Smooth muscle cell (in vitro differentiated cells): ENCODE data around the gene TBXAS1. TPM values are rescaled to one million over a fixed set of nuclear protein-coding genes. Genes with fewer than 3 reads are reported as not detected.

Experiments
- DNase-seq: peaks from one replicate; lab custom pipeline; 2025; ENCODE audit not compliant: unreplicated experiment; lab: John Stamatoyannopoulos, UW
- H2AFZ ChIP-seq: fragments of 200-600 bp; sonication (generic); 2 replicates; pipeline ENCODE4 v1.6.0; 2016; ENCODE audit warnings: antibody characterized with exemption, low read depth, mild to moderate bottlenecking
- H3F3A ChIP-seq: fragments of 200-600 bp; sonication (generic); 2 replicates; pipeline ENCODE4 v1.6.0; 2017; ENCODE audit warnings: antibody characterized with exemption, low read depth
- H3K27ac ChIP-seq: fragments of 200-600 bp; sonication (generic); 2 replicates; pipeline ENCODE4 v1.5.1; 2016; ENCODE audit warnings: low read depth, mild to moderate bottlenecking
- H3K27me3 ChIP-seq: fragments of 200-600 bp; sonication (generic); 2 replicates; pipeline ENCODE4 v1.6.1; 2016; ENCODE audit warnings: low read depth, mild to moderate bottlenecking
- H3K36me3 ChIP-seq: fragments of 200-600 bp; sonication (generic); 2 replicates; pipeline ENCODE4 v1.5.1; 2016; ENCODE audit warnings: low read depth
- H3K4me1 ChIP-seq: fragments of 200-600 bp; sonication (generic); 2 replicates; pipeline ENCODE4 v1.5.1; 2016; ENCODE audit warnings: low read depth
- H3K4me2 ChIP-seq: fragments of 200-600 bp; sonication (generic); 2 replicates; pipeline ENCODE4 v1.6.0; 2016; ENCODE audit warnings: mild to moderate bottlenecking
- H3K4me3 ChIP-seq: fragments of 200-600 bp; sonication (generic); 2 replicates; pipeline ENCODE4 v1.5.1; 2016; ENCODE audit warnings: mild to moderate bottlenecking
- H3K79me2 ChIP-seq: fragments of 200-600 bp; sonication (generic); 2 replicates; pipeline ENCODE4 v1.6.0; 2016; ENCODE audit warnings: low read depth, mild to moderate bottlenecking
- H3K9ac ChIP-seq: fragments of 200-600 bp; sonication (generic); 2 replicates; pipeline ENCODE4 v1.6.0; 2016; ENCODE audit warnings: low read depth
- H3K9me3 ChIP-seq: fragments of 200-600 bp; sonication (generic); replicated peaks from 2 replicates; pipeline ENCODE4 v1.5.1; 2016; ENCODE audit warnings: low read depth
- H4K20me1 ChIP-seq: fragments of 200-600 bp; sonication (generic); 2 replicates; pipeline ENCODE4 v1.6.0; 2016; ENCODE audit warnings: low read depth
- WGBS: methylation state at CpG from one replicate; pipeline ENCODE4 v1.1.7; 2016; ENCODE audit warnings: low lambda C conversion rate; 5-methylcytosine and 5-hydroxymethylcytosine counted together
- polyA plus RNA-seq: library from polyadenylated mRNA; unstranded; fragments of >200 nt; fragmentation: Nextera tagmentation; extraction: Ambion mirVana; gene quantifications from 2 replicates; pipeline ENCODE4 v1.2.1, GENCODE V29; 2016
- total RNA-seq: library from RNA; depleted of rRNA; stranded (reverse); fragments of >200 nt; gene quantifications from 2 replicates; pipeline ENCODE4 v1.2.3, GENCODE V29; 2014
- TF ChIP-seq, protein P1 (sequence below): fragments of 200-600 bp; sonication (generic); IDR thresholded peaks from 2 replicates; pipeline ENCODE4 v1.5.1; 2017; ENCODE audit warnings: borderline replicate concordance, mild to moderate bottlenecking, antibody characterized with exemption; ENCODE audit not compliant: insufficient read depth, poor library complexity, severe bottlenecking

TBXAS1 gene
- total and polyA plus RNA-seq, 2 experiments from 2014 or later = 0.51 TPM; not detected in 1

DNA sequence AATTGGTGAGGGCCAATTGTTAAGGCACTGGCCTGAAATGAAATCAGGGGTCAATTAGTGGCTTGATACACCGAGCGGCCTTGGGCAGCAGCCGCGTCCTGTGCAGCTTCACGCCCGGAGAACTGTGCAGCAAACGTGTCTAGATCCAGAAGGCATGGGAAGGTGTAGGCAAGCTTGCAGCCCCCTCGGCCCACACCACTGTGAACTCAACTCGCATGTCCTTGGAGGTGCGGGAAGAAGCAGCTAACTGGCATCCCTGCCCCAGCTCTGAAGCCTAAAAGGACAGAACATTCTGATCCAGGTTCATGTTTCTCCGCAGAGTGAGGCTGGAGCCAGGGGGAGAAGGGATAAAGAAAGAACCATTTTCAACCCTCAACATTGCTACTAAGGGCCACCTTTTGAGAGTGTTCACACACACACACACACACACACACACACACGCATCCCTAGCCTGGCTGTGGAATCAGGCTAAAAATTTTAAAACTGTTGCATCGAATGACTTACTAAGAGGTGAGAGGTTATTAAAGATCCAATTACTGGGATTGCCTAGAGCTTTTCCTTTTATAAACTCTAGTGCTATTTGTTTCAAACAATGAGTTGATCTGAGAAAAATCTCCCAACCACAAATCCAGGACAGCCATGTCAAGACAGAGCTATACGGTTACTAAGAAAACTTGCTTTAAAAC lies 129.7 kb downstream of the TBXAS1 start:
- Histone ChIP-seq H3K9ac (no peak overlapping the region), H3K27ac (no peak overlapping the region), H3K27me3 (no peaks in the 10 kb centered on the region), H3K4me2 (no peak overlapping the region), H3K4me1 (no peaks in the 10 kb centered on the region), H3F3A (no peaks in the 10 kb centered on the region), H3K36me3 (no peaks in the 10 kb centered on the region), H3K4me3 (no peak overlapping the region), H3K79me2 (no peaks in the 10 kb centered on the region), H3K9me3 (no peaks in the 10 kb centered on the region), H2AFZ (no peak overlapping the region), H4K20me1 (no peaks in the 10 kb centered on the region)
- TF ChIP-seq, protein P1, sequence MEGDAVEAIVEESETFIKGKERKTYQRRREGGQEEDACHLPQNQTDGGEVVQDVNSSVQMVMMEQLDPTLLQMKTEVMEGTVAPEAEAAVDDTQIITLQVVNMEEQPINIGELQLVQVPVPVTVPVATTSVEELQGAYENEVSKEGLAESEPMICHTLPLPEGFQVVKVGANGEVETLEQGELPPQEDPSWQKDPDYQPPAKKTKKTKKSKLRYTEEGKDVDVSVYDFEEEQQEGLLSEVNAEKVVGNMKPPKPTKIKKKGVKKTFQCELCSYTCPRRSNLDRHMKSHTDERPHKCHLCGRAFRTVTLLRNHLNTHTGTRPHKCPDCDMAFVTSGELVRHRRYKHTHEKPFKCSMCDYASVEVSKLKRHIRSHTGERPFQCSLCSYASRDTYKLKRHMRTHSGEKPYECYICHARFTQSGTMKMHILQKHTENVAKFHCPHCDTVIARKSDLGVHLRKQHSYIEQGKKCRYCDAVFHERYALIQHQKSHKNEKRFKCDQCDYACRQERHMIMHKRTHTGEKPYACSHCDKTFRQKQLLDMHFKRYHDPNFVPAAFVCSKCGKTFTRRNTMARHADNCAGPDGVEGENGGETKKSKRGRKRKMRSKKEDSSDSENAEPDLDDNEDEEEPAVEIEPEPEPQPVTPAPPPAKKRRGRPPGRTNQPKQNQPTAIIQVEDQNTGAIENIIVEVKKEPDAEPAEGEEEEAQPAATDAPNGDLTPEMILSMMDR = no peak
- WGBS = 91% methylated on average over 14 of the region's 14 CpGs
- no peak for DNase-seq

DNA sequence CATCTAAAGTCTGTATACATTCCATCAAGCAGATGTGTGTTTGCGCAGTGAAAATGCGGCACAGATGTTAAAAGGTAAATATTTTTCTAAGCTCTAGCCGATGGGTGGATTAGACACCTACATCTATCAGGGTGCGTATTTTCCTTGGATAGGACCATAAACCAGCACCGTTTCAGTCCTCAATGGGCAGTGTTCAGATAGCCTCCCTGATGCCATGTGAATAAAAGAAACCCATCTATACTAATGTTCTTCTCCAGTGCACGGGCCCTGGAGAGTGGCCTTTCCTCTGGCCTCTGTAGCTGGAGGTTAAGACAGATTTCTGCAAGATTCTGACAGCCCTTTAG lies 130.2 kb downstream of the TBXAS1 start:
- Histone ChIP-seq H4K20me1 (no peaks in the 10 kb centered on the region), H3F3A (no peaks in the 10 kb centered on the region), H3K4me2 (no peak overlapping the region), H3K36me3 (no peaks in the 10 kb centered on the region), H3K9ac (no peak overlapping the region), H3K9me3 (no peaks in the 10 kb centered on the region), H3K27ac (no peak overlapping the region), H3K27me3 (no peaks in the 10 kb centered on the region), H2AFZ (no peak overlapping the region), H3K4me1 (no peaks in the 10 kb centered on the region), H3K4me3 (no peak overlapping the region), H3K79me2 (no peaks in the 10 kb centered on the region)
- 66% methylated on average over 6 of the region's 6 CpGs for WGBS
- DNase-seq = no peak
- TF ChIP-seq, protein P1 = no peak

DNA sequence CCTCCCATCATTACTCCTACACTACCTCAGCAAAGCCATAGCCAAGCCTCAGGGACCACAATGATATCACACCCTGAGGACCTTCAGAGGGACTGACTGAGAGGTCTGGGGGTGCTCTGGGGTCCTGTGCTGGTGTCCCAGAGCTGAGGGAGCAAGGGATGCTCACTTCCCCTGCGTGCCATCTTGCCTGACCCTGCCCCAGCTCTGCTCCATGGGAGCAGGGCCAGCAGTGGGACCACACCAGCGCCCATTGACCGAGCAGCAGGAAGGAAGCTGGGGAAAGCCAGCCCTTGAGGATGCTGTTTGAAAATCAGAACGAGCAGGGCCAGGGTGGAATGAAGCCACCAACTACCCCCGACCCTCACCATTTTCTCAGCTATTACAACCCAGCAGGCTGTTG lies 130.7 kb downstream of the TBXAS1 start:
- Histone ChIP-seq H4K20me1 (no peaks in the 10 kb centered on the region), H3K4me2 (no peak overlapping the region), H2AFZ (no peak overlapping the region), H3K4me3 (no peak overlapping the region), H3K36me3 (no peaks in the 10 kb centered on the region), H3K27ac (no peak overlapping the region), H3K79me2 (no peaks in the 10 kb centered on the region), H3F3A (no peaks in the 10 kb centered on the region), H3K9ac (no peak overlapping the region), H3K4me1 (no peaks in the 10 kb centered on the region), H3K9me3 (no peaks in the 10 kb centered on the region), H3K27me3 (no peaks in the 10 kb centered on the region)
- WGBS = 90% methylated on average over 5 of the region's 5 CpGs
- DNase-seq = no peak
- TF ChIP-seq, protein P1 = no peak

DNA sequence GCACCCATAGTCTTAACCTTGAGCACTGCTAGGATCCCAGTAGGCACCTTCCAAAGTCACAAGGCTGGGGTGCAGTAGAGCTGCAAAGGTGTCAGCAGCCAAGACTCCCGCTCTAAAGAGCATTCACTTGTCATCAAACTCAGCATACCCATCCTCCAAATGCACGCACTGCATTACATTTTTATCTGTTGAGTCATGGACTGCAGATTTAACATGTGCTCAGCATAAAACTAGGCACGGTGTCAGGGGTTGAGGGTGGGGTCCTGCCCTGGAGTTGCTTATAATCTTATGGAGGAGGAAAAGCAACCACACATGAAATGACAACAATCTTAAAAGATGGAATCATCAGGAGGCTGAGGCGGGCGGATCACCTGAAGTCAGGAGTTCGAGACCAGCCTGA lies 131.1 kb downstream of the TBXAS1 start:
- DNase-seq = no peak
- Histone ChIP-seq H3K27me3 (no peaks in the 10 kb centered on the region), H4K20me1 (no peaks in the 10 kb centered on the region), H3K79me2 (no peaks in the 10 kb centered on the region), H3K4me3 (no peak overlapping the region), H3K36me3 (no peaks in the 10 kb centered on the region), H3K4me1 (no peaks in the 10 kb centered on the region), H3K9me3 (no peaks in the 10 kb centered on the region), H3K27ac (no peak overlapping the region), H3K4me2 (no peak overlapping the region), H2AFZ (no peak overlapping the region), H3F3A (no peaks in the 10 kb centered on the region), H3K9ac (no peak overlapping the region)
- TF ChIP-seq, protein P1 = no peak
- WGBS = 83% methylated on average over 6 of the region's 6 CpGs
